ACC112 (cell line): ENCODE results near the gene TRRAP.

ENCODE experiments used
- H2AFZ ChIP-seq: fragments of 200-600 bp; sonication (generic); one replicate; pipeline ENCODE4 v1.6.0; 2017; ENCODE audit warnings: antibody characterized with exemption, low read length; ENCODE audit not compliant: unreplicated experiment
- H3K27ac ChIP-seq: fragments of 200-600 bp; sonication (generic); 2 replicates; pipeline ENCODE4 v1.5.1; 2014; ENCODE audit warnings: low read depth, mild to moderate bottlenecking, antibody characterized with exemption, low read length, moderate library complexity
- H3K27me3 ChIP-seq: fragments of 200-600 bp; sonication (generic); 2 replicates; pipeline ENCODE4 v1.6.1; 2014; ENCODE audit warnings: mild to moderate bottlenecking, antibody characterized with exemption, low read length, moderate library complexity, mixed read lengths; ENCODE audit not compliant: insufficient read depth
- H3K36me3 ChIP-seq: fragments of 200-600 bp; sonication (generic); 2 replicates; pipeline ENCODE4 v1.6.1; 2016; ENCODE audit warnings: mild to moderate bottlenecking, antibody characterized with exemption, low read length, moderate library complexity, mixed read lengths; ENCODE audit not compliant: insufficient read depth
- H3K4me1 ChIP-seq: fragments of 200-600 bp; sonication (generic); one replicate; pipeline ENCODE4 v1.6.1; 2016; ENCODE audit warnings: low read length, mixed read lengths; ENCODE audit not compliant: insufficient read depth, unreplicated experiment, control insufficient read depth
- H3K4me3 ChIP-seq: fragments of 200-600 bp; sonication (generic); 2 replicates; pipeline ENCODE4 v1.5.1; 2014; ENCODE audit warnings: mild to moderate bottlenecking, low read depth, low read length
- H3K79me2 ChIP-seq: fragments of 200-600 bp; sonication (generic); one replicate; pipeline ENCODE4 v1.6.0; 2016; ENCODE audit warnings: low read length; ENCODE audit not compliant: control insufficient read depth, unreplicated experiment, insufficient read depth

Gene TRRAP

GRCh38 chr7:98878365-98879197 lies at the start of gene TRRAP:
Gene TRRAP (plus strand): TSS chr7:98878532. CDS start chr7:98881151, 2,619 bp downstream.
- Histone ChIP-seq H3K4me1 (peaks cover 4% of the 10 kb centered on the region), H3K4me3 (peak within 1 kb of the TSS; percentile 98), H3K79me2 (peaks cover 29% of the 10 kb centered on the region), H3K36me3 (peaks cover 5% of the 10 kb centered on the region; the same call in 1 of the 2 replicates), H3K27ac (peak within 1 kb of the TSS; percentile 59; the same call in 1 of the 2 replicates), H3K27me3 (no peaks in the 10 kb centered on the region), H2AFZ (peak within 1 kb of the TSS; percentile 100)

- H3K79me2 ChIP-seq = no peaks in the 10 kb centered on the region
- no peaks in the 10 kb centered on the region for H3K4me1 ChIP-seq
- no peak overlapping the region for H2AFZ ChIP-seq
- peaks cover 7% of the 10 kb centered on the region; the same call in 1 of the 2 replicates for H3K27me3 ChIP-seq
- H3K27ac ChIP-seq = no peak overlapping the region
- no peak overlapping the region for H3K4me3 ChIP-seq
- no peaks in the 10 kb centered on the region for H3K36me3 ChIP-seq
These were observed 47.3 kb upstream of the TRRAP start for GRCh38 chr7:98830972-98831548.

GRCh38 chr7:98831641-98832221 lies 46.6 kb upstream of the TRRAP start:
- no peak overlapping the region for H2AFZ ChIP-seq
- H3K4me3 ChIP-seq = no peak overlapping the region
- no peak overlapping the region for H3K27ac ChIP-seq
- H3K36me3 ChIP-seq = no peaks in the 10 kb centered on the region
- H3K27me3 ChIP-seq = peaks cover 7% of the 10 kb centered on the region; the same call in 1 of the 2 replicates
- no peaks in the 10 kb centered on the region for H3K4me1 ChIP-seq
- no peaks in the 10 kb centered on the region for H3K79me2 ChIP-seq

GRCh38 chr7:98833022-98833421 lies 45.3 kb upstream of the TRRAP start:
- no peak overlapping the region for H2AFZ ChIP-seq
- H3K4me1 ChIP-seq = no peaks in the 10 kb centered on the region
- peaks cover 7% of the 10 kb centered on the region; the same call in 1 of the 2 replicates for H3K27me3 ChIP-seq
- H3K4me3 ChIP-seq = no peak overlapping the region
- H3K36me3 ChIP-seq = no peaks in the 10 kb centered on the region
- H3K79me2 ChIP-seq = no peaks in the 10 kb centered on the region
- H3K27ac ChIP-seq = no peak overlapping the region

- peaks cover 1% of the 10 kb centered on the region for H3K4me1 ChIP-seq
- H3K27me3 ChIP-seq = 0 out of 2 replicates have a peak, but pooled peaks cover 3% of the 10 kb centered on the region
- H3K36me3 ChIP-seq = no peaks in the 10 kb centered on the region
- no peak overlapping the region for H2AFZ ChIP-seq
- no peak overlapping the region for H3K4me3 ChIP-seq
- H3K27ac ChIP-seq = no peak overlapping the region
- no peaks in the 10 kb centered on the region for H3K79me2 ChIP-seq
These were observed 43.4 kb upstream of the TRRAP start for GRCh38 chr7:98834949-98835348.

- Histone ChIP-seq H3K4me1 (peaks cover 12% of the 10 kb centered on the region), H3K36me3 (no peaks in the 10 kb centered on the region), H3K79me2 (no peaks in the 10 kb centered on the region), H2AFZ (no peak overlapping the region), H3K27me3 (0 out of 2 replicates have a peak, but pooled peaks cover 3% of the 10 kb centered on the region), H3K27ac (no peak overlapping the region), H3K4me3 (no peak overlapping the region)
These were observed 41.3 kb upstream of the TRRAP start for GRCh38 chr7:98836811-98837629.

- H3K4me1 ChIP-seq = peaks cover 12% of the 10 kb centered on the region
- H3K27me3 ChIP-seq = 0 out of 2 replicates have a peak, but pooled peaks cover 3% of the 10 kb centered on the region
- no peak overlapping the region for H3K4me3 ChIP-seq
- H3K27ac ChIP-seq = no peak overlapping the region
- H3K79me2 ChIP-seq = no peaks in the 10 kb centered on the region
- no peak overlapping the region for H2AFZ ChIP-seq
- H3K36me3 ChIP-seq = no peaks in the 10 kb centered on the region
These were observed 40.7 kb upstream of the TRRAP start for GRCh38 chr7:98837630-98837972.

GRCh38 chr7:98840096-98840495 lies 38.2 kb upstream of the TRRAP start:
- peaks cover 12% of the 10 kb centered on the region for H3K4me1 ChIP-seq
- H3K27ac ChIP-seq = no peak overlapping the region; the same call in 1 of the 2 replicates

GRCh38 chr7:98840722-98841121 lies 37.6 kb upstream of the TRRAP start:
- Histone ChIP-seq H3K4me3 (no peak overlapping the region; the same call in 1 of the 2 replicates), H2AFZ (no peak overlapping the region), H3K36me3 (no peaks in the 10 kb centered on the region), H3K4me1 (peaks cover 12% of the 10 kb centered on the region), H3K27me3 (0 out of 2 replicates have a peak, but pooled peaks cover under 1% of the 10 kb centered on the region), H3K27ac (peak overlapping the region; percentile 75), H3K79me2 (no peaks in the 10 kb centered on the region)

More at GRCh38 chr7:98840096-98840495, 38.2 kb upstream of the TRRAP start:
- Histone ChIP-seq H3K27me3 (0 out of 2 replicates have a peak, but pooled peaks cover 3% of the 10 kb centered on the region), H2AFZ (no peak overlapping the region), H3K79me2 (no peaks in the 10 kb centered on the region), H3K4me3 (no peak overlapping the region), H3K36me3 (no peaks in the 10 kb centered on the region)
